OCI-LY3 (cell line): ENCODE data around the gene TAF3.

Experiments used
- H2AFZ ChIP-seq: fragments of 200-600, 300-600 bp; shearing (Covaris generic); 2 replicates; pipeline ENCODE4 v1.6.0; 2014; ENCODE audit warnings: antibody characterized with exemption, low read depth, low read length
- H3K27ac ChIP-seq: fragments of 200-600, 300-600 bp; sonication (generic); 2 replicates; pipeline ENCODE4 v1.5.1; 2014; ENCODE audit warnings: mild to moderate bottlenecking, low read length, moderate library complexity, mixed read lengths
- H3K27me3 ChIP-seq: fragments of 200-600, 300-600 bp; sonication (generic); 2 replicates; pipeline ENCODE4 v1.6.1; 2014; ENCODE audit warnings: low read depth, low read length, mixed read lengths
- H3K36me3 ChIP-seq: fragments of 200-600, 300-600 bp; sonication (generic); replicated peaks from 2 replicates; pipeline ENCODE3; 2014; ENCODE audit warnings: low read depth, low read length, mixed read lengths
- H3K4me1 ChIP-seq: fragments of 300-600, 200-600 bp; sonication (generic); 2 replicates; pipeline ENCODE4 v1.6.1; 2014; ENCODE audit warnings: low read length, mixed read lengths
- H3K4me2 ChIP-seq: fragments of 200-600, 300-600 bp; sonication (generic); 2 replicates; pipeline ENCODE4 v1.6.1; 2014; ENCODE audit warnings: low read length, mixed read lengths
- H3K4me3 ChIP-seq: fragments of 300-600, 200-600 bp; sonication (generic); 2 replicates; pipeline ENCODE4 v1.5.1; 2014; ENCODE audit warnings: antibody characterized with exemption, mild to moderate bottlenecking, low read length, moderate library complexity
- H3K79me2 ChIP-seq: fragments of 300-600, 200-600 bp; shearing (Covaris generic); 2 replicates; pipeline ENCODE4 v1.6.1; 2014; ENCODE audit warnings: mild to moderate bottlenecking, low read length, mixed read lengths
- H3K9ac ChIP-seq: fragments of 300-600, 200-600 bp; shearing (Covaris generic); 2 replicates; pipeline ENCODE4 v1.6.0; 2014; ENCODE audit warnings: mild to moderate bottlenecking, low read length, moderate library complexity
- H3K9me3 ChIP-seq: fragments of 200-600, 300-600 bp; shearing (Covaris generic); 2 replicates; pipeline ENCODE4 v1.6.1; 2014; ENCODE audit warnings: low read length, mixed read lengths; ENCODE audit not compliant: insufficient read depth
- H4K20me1 ChIP-seq: fragments of 200-600, 300-600 bp; sonication (generic); 2 replicates; pipeline ENCODE4 v1.6.1; 2016; ENCODE audit warnings: low read length, mixed read lengths; ENCODE audit not compliant: insufficient read depth
- CTCF ChIP-seq: fragments of 200-600, 300-600 bp; sonication (generic); IDR thresholded peaks from 2 replicates; pipeline ENCODE4 v1.5.1; 2014; ENCODE audit warnings: antibody characterized with exemption, low read length, low read depth
- EZH2phosphoT487 ChIP-seq: fragments of 200-600 bp; shearing (Covaris generic); IDR thresholded peaks from 2 replicates; pipeline ENCODE4 v1.6.1; 2018; ENCODE audit warnings: antibody characterized with exemption, mixed run types, low read depth

Gene TAF3

GRCh38 chr10:8014649-8015048 is 196.3 kb downstream of the TAF3 start:
- Histone ChIP-seq H3K36me3 (no peaks in the 10 kb centered on the region), H3K27me3 (no peaks in the 10 kb centered on the region), H3K9ac (no peak overlapping the region), H3K79me2 (no peaks in the 10 kb centered on the region), H3K4me3 (no peak overlapping the region), H3K4me1 (no peaks in the 10 kb centered on the region), H3K4me2 (no peak overlapping the region), H2AFZ (no peak overlapping the region), H3K27ac (no peak overlapping the region), H4K20me1 (no peaks in the 10 kb centered on the region), H3K9me3 (no peaks in the 10 kb centered on the region)
- no peak for TF ChIP-seq EZH2phosphoT487
- TF ChIP-seq CTCF, result no peak

- H3K4me1 ChIP-seq, result no peaks in the 10 kb centered on the region
Measured at GRCh38 chr10:8017277-8017676, 199.0 kb downstream of the TAF3 start.

GRCh38 chr10:8023321-8023720 is 205.0 kb downstream of the TAF3 start:
- no peaks in the 10 kb centered on the region for H4K20me1 ChIP-seq
- TF ChIP-seq CTCF (no peak), EZH2phosphoT487 (no peak)
- no peak overlapping the region for H2AFZ ChIP-seq
- no peaks in the 10 kb centered on the region for H3K4me1 ChIP-seq
- H3K4me3 ChIP-seq, result no peak overlapping the region
- no peaks in the 10 kb centered on the region for H3K9me3 ChIP-seq
- H3K36me3 ChIP-seq, result no peaks in the 10 kb centered on the region
- no peak overlapping the region for H3K27ac ChIP-seq
- H3K9ac ChIP-seq, result no peak overlapping the region
- H3K79me2 ChIP-seq, result no peaks in the 10 kb centered on the region
- H3K4me2 ChIP-seq, result no peak overlapping the region
- H3K27me3 ChIP-seq, result no peaks in the 10 kb centered on the region; the same call in 1 of the 2 replicates

More at GRCh38 chr10:8017277-8017676, 199.0 kb downstream of the TAF3 start:
- no peaks in the 10 kb centered on the region for H3K79me2 ChIP-seq
- no peak overlapping the region for H3K4me2 ChIP-seq
- no peak overlapping the region for H3K27ac ChIP-seq
- H3K9me3 ChIP-seq, result no peaks in the 10 kb centered on the region
- no peak overlapping the region for H3K9ac ChIP-seq
- no peak for TF ChIP-seq EZH2phosphoT487
- no peak for TF ChIP-seq CTCF
- H3K36me3 ChIP-seq, result no peaks in the 10 kb centered on the region
- no peaks in the 10 kb centered on the region for H3K27me3 ChIP-seq
- H2AFZ ChIP-seq, result no peak overlapping the region
- no peaks in the 10 kb centered on the region for H4K20me1 ChIP-seq
- H3K4me3 ChIP-seq, result no peak overlapping the region

GRCh38 chr10:8023851-8024250 is 205.5 kb downstream of the TAF3 start:
- Histone ChIP-seq H3K79me2 (no peaks in the 10 kb centered on the region), H3K27me3 (no peaks in the 10 kb centered on the region; the same call in 1 of the 2 replicates)

More at GRCh38 chr10:8023851-8024250, 205.5 kb downstream of the TAF3 start:
- no peak overlapping the region for H3K4me3 ChIP-seq
- H3K36me3 ChIP-seq, result no peaks in the 10 kb centered on the region
- H3K4me2 ChIP-seq, result no peak overlapping the region
- no peaks in the 10 kb centered on the region for H3K9me3 ChIP-seq
- H2AFZ ChIP-seq, result no peak overlapping the region
- no peaks in the 10 kb centered on the region for H3K4me1 ChIP-seq
- H3K27ac ChIP-seq, result no peak overlapping the region
- no peaks in the 10 kb centered on the region for H4K20me1 ChIP-seq
- H3K9ac ChIP-seq, result no peak overlapping the region
- TF ChIP-seq CTCF (no peak), EZH2phosphoT487 (no peak)
